Lower leg skin (tissue), 4 donors: ENCODE measurements around the gene ADAT2. TPM values are rescaled to one million over a fixed set of nuclear protein-coding genes. Genes with fewer than 3 reads are reported as not detected.

ENCODE experiments used
- DNase-seq, 2 donors: peaks; one replicate each; pipeline ENCODE4 v3.0.0-alpha.2; 2019; ENCODE audit warnings: low spot score in 2 of 2
- H3K4me3 ChIP-seq: fragments of 200-600 bp; sonication (generic); 2 replicates; pipeline ENCODE4 v1.5.1; 2017; ENCODE audit warnings: mild to moderate bottlenecking, low read depth; ENCODE audit not compliant: poor library complexity, severe bottlenecking
- CTCF ChIP-seq, 3 donors: fragments of 450-650 bp; IDR thresholded peaks; one replicate each; pipeline ENCODE4 v1.5.1; 2016; ENCODE audit warnings: antibody characterized with exemption in 3 of 3, mild to moderate bottlenecking in 3 of 3, moderate library complexity in 2 of 3
- POLR2A ChIP-seq, 2 donors: fragments of 450-650 bp; IDR thresholded peaks; one replicate each; pipeline ENCODE4 v1.6.1; 2016 to 2017; ENCODE audit warnings: antibody characterized with exemption in 2 of 2, mild to moderate bottlenecking in 1 of 2, moderate library complexity in 1 of 2
- WGBS, 2 donors: methylation state at CpG; one replicate each; pipeline ENCODE4 v1.1.5; 2018; 5-methylcytosine and 5-hydroxymethylcytosine counted together
- intact Hi-C: fragments of 100-400 bp; cut with DNase I; formaldehyde crosslinking; loops from one replicate; pipeline ENCODE4 v1.15.0; 2023; ENCODE audit warnings: low total_unique reads
- total RNA-seq, 4 donors: library from RNA; depleted of rRNA; stranded (reverse); fragments of >200 nt; gene quantifications; one replicate each; pipeline ENCODE4 v1.1.0, GENCODE V29; 2016

ADAT2 gene
- total RNA-seq, 4 donors from 2014 or later, result 2.2 to 5.3 (median 3.9) TPM

- no peak overlapping the region for H3K4me3 ChIP-seq
- WGBS, 2 donors, result 82 to 86% methylated on average over 9 of the region's 9 CpGs
- no peak for DNase-seq
- intact Hi-C loops, result no loop called here
- TF ChIP-seq POLR2A (IDR thresholded peaks at IDR 0.05), result no peak
- no peak for TF ChIP-seq CTCF (IDR thresholded peaks at IDR 0.05)
Observed at GRCh38 chr6:143405373-143406154, 44.9 kb downstream of the ADAT2 start.

DNA sequence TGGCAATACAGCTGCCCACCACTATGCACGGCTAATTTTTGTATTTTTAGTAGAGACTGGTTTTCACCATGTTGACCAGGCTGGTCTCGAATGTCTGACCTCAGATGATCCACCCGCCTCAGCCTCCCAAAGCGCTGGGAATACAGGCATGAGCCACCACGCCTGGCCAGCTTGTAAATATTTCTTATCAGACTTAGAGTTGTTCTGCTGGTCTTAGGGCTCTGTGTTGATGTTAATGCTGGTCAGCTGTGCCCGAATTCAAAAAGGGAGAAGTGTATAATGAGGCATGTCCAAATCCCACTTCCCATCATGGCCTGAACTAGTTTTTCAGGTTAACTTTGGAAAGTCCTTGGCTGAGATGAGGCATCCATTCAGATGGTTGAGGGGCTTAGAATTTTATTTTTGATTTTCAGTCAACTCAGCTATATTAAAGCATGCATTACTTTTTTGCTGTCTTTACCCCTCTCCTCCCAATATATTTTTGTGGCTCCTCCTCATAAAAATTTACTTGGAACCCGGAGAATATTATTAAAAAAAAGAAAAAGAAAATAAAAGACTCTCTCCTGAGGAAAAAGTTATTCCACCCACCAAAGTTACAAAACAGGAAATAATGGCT, 47.7 kb downstream of the ADAT2 start:
- no peak overlapping the region for H3K4me3 ChIP-seq
- DNase-seq, result no peak
- intact Hi-C loops, result no loop called here
- WGBS, 2 donors, result 89 to 92% methylated on average over 7 of the region's 7 CpGs
- TF ChIP-seq CTCF (IDR thresholded peaks at IDR 0.05), result no peak
- no peak for TF ChIP-seq POLR2A (IDR thresholded peaks at IDR 0.05)

DNA sequence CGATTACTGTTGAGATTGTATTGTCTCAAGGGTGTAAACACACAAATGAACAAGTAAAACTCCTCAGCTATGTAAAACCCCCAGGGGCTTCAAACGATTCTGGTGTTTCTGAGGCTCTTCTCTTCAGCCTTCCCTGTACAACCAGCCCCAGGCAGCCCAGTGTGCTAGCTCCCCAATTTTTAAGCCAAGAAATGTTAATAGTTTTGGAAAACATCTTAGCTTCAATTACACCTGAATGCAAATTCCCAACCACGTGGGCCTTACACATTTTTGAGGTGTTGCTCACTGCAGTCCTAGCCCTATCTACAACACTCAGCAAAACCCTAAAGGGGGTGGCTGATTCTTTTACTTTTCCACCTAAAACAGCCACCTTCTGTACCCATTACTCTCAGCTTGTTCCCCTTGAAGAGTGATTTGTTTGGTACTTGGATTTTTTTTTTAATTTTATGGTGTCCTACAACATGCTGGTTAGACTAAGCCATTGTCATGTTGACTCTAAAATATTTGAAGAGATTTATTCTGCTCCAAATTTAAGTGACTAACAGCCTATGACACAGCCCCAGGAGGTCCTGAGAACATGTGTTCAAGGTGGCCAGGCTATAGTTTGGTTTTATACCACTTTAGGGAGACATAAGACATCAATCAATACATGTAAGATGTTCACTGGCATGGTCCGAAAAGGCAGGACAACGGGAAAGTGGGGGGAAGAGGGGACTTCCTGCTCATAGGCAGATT, 48.7 kb downstream of the ADAT2 start:
- TF ChIP-seq POLR2A (IDR thresholded peaks at IDR 0.05) (no peak), CTCF (IDR thresholded peaks at IDR 0.05) (no peak)
- intact Hi-C loops, result no loop called here
- WGBS, 2 donors, result 59 to 64% methylated on average over 5 of the region's 5 CpGs
- no peak for DNase-seq
- H3K4me3 ChIP-seq, result no peak overlapping the region

- intact Hi-C loops, result no loop called here
- DNase-seq, result no peak
- no peak overlapping the region for H3K4me3 ChIP-seq
- 29 to 37% methylated on average over 1 of the region's 1 CpG for WGBS, 2 donors
- no peak for TF ChIP-seq POLR2A (IDR thresholded peaks at IDR 0.05)
- TF ChIP-seq CTCF (IDR thresholded peaks at IDR 0.05), result no peak
Observed at GRCh38 chr6:143401068-143401446, 49.4 kb downstream of the ADAT2 start.

GRCh38 chr6:143400258-143401067, 50.0 kb downstream of the ADAT2 start:
- DNase-seq, result no peak
- H3K4me3 ChIP-seq, result no peak overlapping the region
- 28 to 31% methylated on average over 6 of the region's 6 CpGs for WGBS, 2 donors
- TF ChIP-seq POLR2A (IDR thresholded peaks at IDR 0.05) (no peak), CTCF (IDR thresholded peaks at IDR 0.05) (no peak)
- intact Hi-C loops, result no loop called here
